Liver (tissue), 3 donors: Measurements from ENCODE around the gene DMRTA2.

Experiments
- ATF3 ChIP-seq: IDR thresholded peaks from 2 replicates; pipeline ENCODE4 v1.6.1; 2016; ENCODE audit warnings: antibody characterized with exemption
- CTCF ChIP-seq: fragments of 150-350 bp; IDR thresholded peaks from 2 replicates; pipeline ENCODE4 v1.5.1; 2017; ENCODE audit warnings: improper control_type of control experiment, low read depth, low read length; ENCODE audit not compliant: missing input control
- EGR1 ChIP-seq, 2 donors: IDR thresholded peaks; 2 replicates each; pipeline ENCODE4 v1.6.1; 2016 to 2018; ENCODE audit warnings: antibody characterized with exemption in 2 of 2, low read depth in 2 of 2
- FOXA2 ChIP-seq: IDR thresholded peaks from 2 replicates; pipeline ENCODE4 v1.6.1; 2016; ENCODE audit warnings: antibody characterized with exemption
- GABPA ChIP-seq, 2 donors: IDR thresholded peaks in 1 of 2; conservative IDR thresholded peaks in 1 of 2; 2 replicates each; pipeline ENCODE4 v1.6.1; 2016; ENCODE audit warnings: antibody characterized with exemption in 2 of 2, mild to moderate bottlenecking in 1 of 2, moderate library complexity in 1 of 2
- HNF4G ChIP-seq: IDR thresholded peaks from 2 replicates; pipeline ENCODE4 v1.6.1; 2016; ENCODE audit warnings: antibody characterized with exemption
- JUND ChIP-seq, 2 donors: IDR thresholded peaks; 2 replicates each; pipeline ENCODE4 v1.6.1; 2016; ENCODE audit warnings: antibody characterized with exemption in 2 of 2
- MAX ChIP-seq: IDR thresholded peaks from 2 replicates; pipeline ENCODE4 v1.6.1; 2016; ENCODE audit warnings: antibody characterized with exemption
- RAD21 ChIP-seq, 2 donors: IDR thresholded peaks; 2 replicates each; pipeline ENCODE4 v1.6.1; 2016; ENCODE audit warnings: antibody characterized with exemption in 2 of 2, mild to moderate bottlenecking in 2 of 2
- REST ChIP-seq: IDR thresholded peaks from 2 replicates; pipeline ENCODE4 v1.6.1; 2016; ENCODE audit warnings: antibody characterized with exemption, mild to moderate bottlenecking
- RXRA ChIP-seq, 2 donors: IDR thresholded peaks; 2 replicates each; pipeline ENCODE4 v1.6.1; 2017 to 2018; ENCODE audit warnings: antibody characterized with exemption in 2 of 2, mild to moderate bottlenecking in 1 of 2
- SP1 ChIP-seq: IDR thresholded peaks from 2 replicates; pipeline ENCODE4 v1.6.1; 2018; ENCODE audit warnings: antibody characterized with exemption, mild to moderate bottlenecking
- TAF1 ChIP-seq: conservative IDR thresholded peaks from 2 replicates; pipeline ENCODE4 v1.6.1; 2016; ENCODE audit warnings: antibody characterized with exemption, mild to moderate bottlenecking
- YY1 ChIP-seq: IDR thresholded peaks from 2 replicates; pipeline ENCODE4 v1.6.1; 2016; ENCODE audit warnings: antibody characterized with exemption, mild to moderate bottlenecking
- donor health status: healthy.
- donor health status: healthy.

GRCh38 chr1:50371749-50372148 is 51.5 kb downstream of the DMRTA2 start:
- no peak for TF ChIP-seq RXRA (IDR thresholded peaks at IDR 0.05)
- no peak for TF ChIP-seq CTCF
- TF ChIP-seq EGR1 (IDR thresholded peaks at IDR 0.05; ENCODE audit: low read depth in 2 of 2), result no peak
- TF ChIP-seq JUND (IDR thresholded peaks at IDR 0.05), result no peak
- no peak for TF ChIP-seq FOXA2
- TF ChIP-seq SP1, result no peak
- no peak for TF ChIP-seq ATF3
- no peak for TF ChIP-seq REST
- no peak for TF ChIP-seq GABPA (IDR thresholded peaks at IDR 0.05 in 1 of 2, conservative IDR thresholded peaks at IDR 0.05 in 1 of 2)
- TF ChIP-seq MAX, result no peak
- no peak for TF ChIP-seq HNF4G
- no peak for TF ChIP-seq TAF1
- TF ChIP-seq RAD21 (IDR thresholded peaks at IDR 0.05), result no peak
- no peak for TF ChIP-seq YY1
